Measurements from ENCODE around the gene TXNRD2.

TXNRD2 gene

DNA sequence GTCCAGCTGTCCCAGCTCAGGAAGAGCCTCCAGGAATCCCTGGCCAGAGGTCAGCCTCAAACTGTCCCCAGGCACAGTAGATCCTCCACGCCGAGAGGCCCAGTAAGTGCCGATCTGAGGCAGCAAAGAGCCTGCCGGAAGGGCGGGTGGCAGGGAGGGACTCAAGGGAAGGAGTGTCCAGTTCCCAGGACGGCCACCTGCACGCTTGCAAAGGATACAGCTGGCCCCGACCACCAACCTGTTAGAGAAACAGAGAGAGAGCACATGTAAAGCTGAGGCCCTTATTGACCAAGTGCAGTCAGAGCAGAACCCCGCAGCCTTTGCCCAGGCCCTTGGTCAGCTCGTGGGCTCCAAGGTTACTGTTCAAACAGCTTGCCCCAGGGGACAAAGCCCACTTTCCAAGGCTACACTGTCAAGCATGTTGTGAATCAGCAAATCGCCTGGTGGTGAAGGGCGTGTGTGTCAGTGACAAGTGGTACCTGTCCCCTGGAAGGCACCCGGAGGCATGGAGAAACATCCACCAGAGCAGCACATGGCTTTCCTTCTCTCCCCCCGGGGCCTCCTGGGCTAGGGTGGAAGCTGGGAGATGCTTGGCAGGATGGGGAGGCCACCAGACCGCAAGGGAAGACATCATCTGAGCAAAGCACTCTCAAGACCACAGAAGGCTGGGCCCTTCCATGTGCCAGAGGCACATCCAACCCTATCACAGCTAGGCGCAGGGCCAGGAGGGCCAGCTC, 42.6 kb downstream of the TXNRD2 start:
- TF ChIP-seq, protein P1, sequence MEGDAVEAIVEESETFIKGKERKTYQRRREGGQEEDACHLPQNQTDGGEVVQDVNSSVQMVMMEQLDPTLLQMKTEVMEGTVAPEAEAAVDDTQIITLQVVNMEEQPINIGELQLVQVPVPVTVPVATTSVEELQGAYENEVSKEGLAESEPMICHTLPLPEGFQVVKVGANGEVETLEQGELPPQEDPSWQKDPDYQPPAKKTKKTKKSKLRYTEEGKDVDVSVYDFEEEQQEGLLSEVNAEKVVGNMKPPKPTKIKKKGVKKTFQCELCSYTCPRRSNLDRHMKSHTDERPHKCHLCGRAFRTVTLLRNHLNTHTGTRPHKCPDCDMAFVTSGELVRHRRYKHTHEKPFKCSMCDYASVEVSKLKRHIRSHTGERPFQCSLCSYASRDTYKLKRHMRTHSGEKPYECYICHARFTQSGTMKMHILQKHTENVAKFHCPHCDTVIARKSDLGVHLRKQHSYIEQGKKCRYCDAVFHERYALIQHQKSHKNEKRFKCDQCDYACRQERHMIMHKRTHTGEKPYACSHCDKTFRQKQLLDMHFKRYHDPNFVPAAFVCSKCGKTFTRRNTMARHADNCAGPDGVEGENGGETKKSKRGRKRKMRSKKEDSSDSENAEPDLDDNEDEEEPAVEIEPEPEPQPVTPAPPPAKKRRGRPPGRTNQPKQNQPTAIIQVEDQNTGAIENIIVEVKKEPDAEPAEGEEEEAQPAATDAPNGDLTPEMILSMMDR (conservative IDR thresholded peaks at IDR 0.05), result no peak
- TF ChIP-seq ZFX (IDR thresholded peaks at IDR 0.05), result no peak
- no peak overlapping the region for H3K27ac ChIP-seq

- no peak overlapping the region for H3K27ac ChIP-seq
Observed at GRCh38 chr22:19898145-19898544, 43.5 kb downstream of the TXNRD2 start.

DNA sequence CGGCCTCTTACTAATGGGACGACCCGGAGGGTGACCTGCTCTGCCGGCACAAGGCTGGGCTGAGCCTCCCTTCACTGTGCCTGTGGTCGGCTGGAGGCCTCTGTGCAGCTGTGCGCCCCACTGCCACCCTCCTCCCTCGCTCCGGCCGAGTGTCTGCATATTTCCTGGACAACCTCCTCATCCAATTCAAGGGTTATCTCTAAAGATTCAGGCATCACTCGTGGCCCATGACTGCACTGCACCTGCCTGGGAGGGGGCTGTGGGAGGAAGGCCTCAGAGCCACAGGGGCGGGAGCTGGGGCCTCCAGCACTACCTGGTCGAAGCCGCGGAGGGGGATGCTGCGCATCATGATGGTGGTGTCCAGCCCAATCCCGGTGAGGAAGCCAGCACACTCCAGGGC, 43.9 kb downstream of the TXNRD2 start:
- H3K27ac ChIP-seq, result no peak overlapping the region

More at GRCh38 chr22:19898145-19898544, 43.5 kb downstream of the TXNRD2 start:
- TF ChIP-seq, protein P1 (conservative IDR thresholded peaks at IDR 0.05), result no peak
- no peak for TF ChIP-seq ZFX (IDR thresholded peaks at IDR 0.05)

GRCh38 chr22:19896665-19897355, 44.8 kb downstream of the TXNRD2 start:
- TF ChIP-seq ZFX (IDR thresholded peaks at IDR 0.05), result no peak
- TF ChIP-seq, protein P1 (conservative IDR thresholded peaks at IDR 0.05), result no peak
- H3K27ac ChIP-seq, result no peak overlapping the region

More for the DNA sequence above, 43.9 kb downstream of the TXNRD2 start:
- TF ChIP-seq, protein P1 (conservative IDR thresholded peaks at IDR 0.05), result no peak
- TF ChIP-seq ZFX (IDR thresholded peaks at IDR 0.05), result no peak

- no peak for TF ChIP-seq ZFX (IDR thresholded peaks at IDR 0.05)
- TF ChIP-seq, protein P1 (conservative IDR thresholded peaks at IDR 0.05), result no peak
- H3K27ac ChIP-seq, result no peak overlapping the region
Observed at GRCh38 chr22:19895160-19895849, 46.3 kb downstream of the TXNRD2 start.

DNA sequence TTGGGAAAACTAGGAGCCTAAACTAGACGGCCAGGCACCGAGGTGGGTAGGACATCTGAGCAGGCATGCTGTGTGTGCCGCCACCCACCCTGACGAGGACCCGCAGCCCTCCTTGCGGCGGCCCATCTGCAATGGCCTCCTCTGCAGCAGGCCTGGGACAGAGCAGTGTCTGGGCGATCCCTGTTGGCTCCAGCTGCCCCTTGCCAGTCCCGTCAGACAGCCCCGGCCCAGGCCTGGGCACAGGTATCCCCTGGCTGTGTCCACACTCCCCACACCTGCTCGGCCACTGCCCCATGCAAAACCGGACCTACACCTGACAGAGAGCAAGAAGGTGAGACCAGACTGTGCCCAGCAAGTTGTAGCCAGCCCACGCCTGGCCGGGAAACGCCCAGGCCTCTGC, 48.3 kb downstream of the TXNRD2 start:
- no peak for TF ChIP-seq ZFX (IDR thresholded peaks at IDR 0.05)
- TF ChIP-seq, protein P1 (conservative IDR thresholded peaks at IDR 0.05), result no peak
- no peak overlapping the region for H3K27ac ChIP-seq

- TF ChIP-seq, protein P1 (conservative IDR thresholded peaks at IDR 0.05), result no peak
- no peak for TF ChIP-seq ZFX (IDR thresholded peaks at IDR 0.05)
- H3K27ac ChIP-seq, result no peak overlapping the region
Observed at GRCh38 chr22:19892925-19893324, 48.7 kb downstream of the TXNRD2 start.

Measured in C4-2B (cell line).